Effector memory CD4-positive, alpha-beta T cell (primary cell): ENCODE data around the gene TENM4.

Experiments used
- DNase-seq, 3 donors: peaks; one replicate each; pipeline ENCODE4 v3.0.0-alpha.2; 2020
- H3K27ac ChIP-seq: 2 replicates; pipeline ENCODE4 v1.7.0; 2013; ENCODE audit warnings: mild to moderate bottlenecking, low read length, moderate library complexity; ENCODE audit not compliant: insufficient read depth, poor library complexity, severe bottlenecking
- H3K27me3 ChIP-seq: replicated peaks from 2 replicates; pipeline ENCODE4 v1.7.0; 2013; ENCODE audit warnings: mild to moderate bottlenecking, low read length; ENCODE audit not compliant: insufficient read depth, control insufficient read depth, poor library complexity, severe bottlenecking
- H3K36me3 ChIP-seq: 2 replicates; pipeline ENCODE4 v1.7.0; 2013; ENCODE audit warnings: mild to moderate bottlenecking, low read length, moderate library complexity; ENCODE audit not compliant: control insufficient read depth, insufficient read depth
- H3K4me1 ChIP-seq: 2 replicates; pipeline ENCODE4 v1.7.0; 2013; ENCODE audit warnings: low read length, mild to moderate bottlenecking; ENCODE audit not compliant: control insufficient read depth, insufficient read depth, poor library complexity, severe bottlenecking
- H3K4me3 ChIP-seq: 2 replicates; pipeline ENCODE4 v1.7.0; 2013; ENCODE audit warnings: low read length, low read depth, mild to moderate bottlenecking; ENCODE audit not compliant: insufficient read depth, poor library complexity, severe bottlenecking
- H3K9me3 ChIP-seq: 2 replicates; pipeline ENCODE4 v1.7.0; 2013; ENCODE audit warnings: mild to moderate bottlenecking, low read length, moderate library complexity; ENCODE audit not compliant: control insufficient read depth

TENM4 gene

GRCh38 chr11:78790784-78791183, 650.0 kb downstream of the TENM4 start:
- H3K27me3 ChIP-seq = peaks cover 3% of the 10 kb centered on the region

GRCh38 chr11:78789375-78789774, 651.5 kb downstream of the TENM4 start:
- H3K4me1 ChIP-seq = no peaks in the 10 kb centered on the region
- DNase-seq = no peak
- H3K36me3 ChIP-seq = no peaks in the 10 kb centered on the region
- H3K27me3 ChIP-seq = peaks cover 3% of the 10 kb centered on the region
- no peak overlapping the region for H3K4me3 ChIP-seq
- H3K9me3 ChIP-seq = no peaks in the 10 kb centered on the region
- no peak overlapping the region for H3K27ac ChIP-seq

More at GRCh38 chr11:78790784-78791183, 650.0 kb downstream of the TENM4 start:
- H3K4me1 ChIP-seq = no peaks in the 10 kb centered on the region
- DNase-seq = no peak
- H3K9me3 ChIP-seq = no peaks in the 10 kb centered on the region
- no peak overlapping the region for H3K27ac ChIP-seq
- H3K36me3 ChIP-seq = no peaks in the 10 kb centered on the region
- no peak overlapping the region for H3K4me3 ChIP-seq

GRCh38 chr11:78788533-78788932, 652.3 kb downstream of the TENM4 start:
- no peaks in the 10 kb centered on the region for H3K36me3 ChIP-seq
- no peak for DNase-seq
- no peaks in the 10 kb centered on the region for H3K9me3 ChIP-seq
- peaks cover 3% of the 10 kb centered on the region for H3K27me3 ChIP-seq
- H3K4me3 ChIP-seq = no peak overlapping the region
- no peak overlapping the region for H3K27ac ChIP-seq
- no peaks in the 10 kb centered on the region for H3K4me1 ChIP-seq

DNA sequence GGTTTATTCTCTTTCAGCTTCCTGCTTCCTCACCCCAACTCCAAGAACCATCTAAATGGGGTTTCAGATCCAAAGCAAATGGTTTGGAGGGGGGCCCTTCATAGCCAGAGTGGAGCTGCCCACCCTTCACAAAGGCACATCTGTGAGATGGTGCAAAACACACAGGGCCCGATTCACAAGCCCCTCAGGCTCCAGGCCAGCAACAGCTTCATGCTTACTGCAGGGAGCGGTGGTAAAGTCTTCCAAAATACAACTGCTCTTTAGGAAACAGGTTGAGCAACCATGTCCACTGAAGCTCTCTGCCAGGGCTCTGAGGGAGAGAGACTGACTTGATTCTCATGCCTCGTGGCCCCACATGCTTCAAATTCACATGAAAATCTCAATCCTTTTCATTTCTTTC, 653.1 kb downstream of the TENM4 start:
- no peak overlapping the region for H3K4me3 ChIP-seq
- H3K27ac ChIP-seq = no peak overlapping the region
- no peaks in the 10 kb centered on the region for H3K4me1 ChIP-seq
- no peaks in the 10 kb centered on the region for H3K9me3 ChIP-seq
- no peak for DNase-seq
- H3K36me3 ChIP-seq = no peaks in the 10 kb centered on the region
- peaks cover 3% of the 10 kb centered on the region for H3K27me3 ChIP-seq

DNA sequence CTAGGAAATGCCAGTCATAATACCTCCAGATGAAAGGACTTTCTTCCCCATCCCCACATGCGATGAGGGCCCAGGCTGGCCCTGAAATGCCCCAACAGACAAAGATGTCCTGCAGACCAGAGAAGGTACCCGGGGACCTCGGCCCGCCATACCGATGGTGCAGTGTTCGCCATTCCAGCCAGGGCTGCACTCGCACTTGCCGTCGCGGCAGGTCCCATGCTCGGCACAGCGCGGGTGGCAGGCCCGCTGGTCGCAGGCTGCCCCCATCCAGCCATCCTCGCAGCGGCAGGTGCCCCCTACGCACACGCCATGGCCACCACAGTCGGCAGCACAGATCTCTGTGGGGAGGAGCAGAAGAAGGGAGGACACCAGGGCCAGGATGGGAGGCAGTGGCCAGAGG, 654.1 kb downstream of the TENM4 start:
- no peak for DNase-seq
- Histone ChIP-seq H3K4me3 (no peak overlapping the region), H3K9me3 (no peaks in the 10 kb centered on the region), H3K36me3 (no peaks in the 10 kb centered on the region), H3K4me1 (no peaks in the 10 kb centered on the region), H3K27ac (no peak overlapping the region), H3K27me3 (peaks cover 3% of the 10 kb centered on the region)

- Histone ChIP-seq H3K27ac (no peak overlapping the region), H3K9me3 (no peaks in the 10 kb centered on the region), H3K36me3 (no peaks in the 10 kb centered on the region), H3K27me3 (peaks cover 3% of the 10 kb centered on the region), H3K4me1 (no peaks in the 10 kb centered on the region), H3K4me3 (no peak overlapping the region)
- DNase-seq = no peak
Observed at GRCh38 chr11:78786086-78786485, 654.7 kb downstream of the TENM4 start.

DNA sequence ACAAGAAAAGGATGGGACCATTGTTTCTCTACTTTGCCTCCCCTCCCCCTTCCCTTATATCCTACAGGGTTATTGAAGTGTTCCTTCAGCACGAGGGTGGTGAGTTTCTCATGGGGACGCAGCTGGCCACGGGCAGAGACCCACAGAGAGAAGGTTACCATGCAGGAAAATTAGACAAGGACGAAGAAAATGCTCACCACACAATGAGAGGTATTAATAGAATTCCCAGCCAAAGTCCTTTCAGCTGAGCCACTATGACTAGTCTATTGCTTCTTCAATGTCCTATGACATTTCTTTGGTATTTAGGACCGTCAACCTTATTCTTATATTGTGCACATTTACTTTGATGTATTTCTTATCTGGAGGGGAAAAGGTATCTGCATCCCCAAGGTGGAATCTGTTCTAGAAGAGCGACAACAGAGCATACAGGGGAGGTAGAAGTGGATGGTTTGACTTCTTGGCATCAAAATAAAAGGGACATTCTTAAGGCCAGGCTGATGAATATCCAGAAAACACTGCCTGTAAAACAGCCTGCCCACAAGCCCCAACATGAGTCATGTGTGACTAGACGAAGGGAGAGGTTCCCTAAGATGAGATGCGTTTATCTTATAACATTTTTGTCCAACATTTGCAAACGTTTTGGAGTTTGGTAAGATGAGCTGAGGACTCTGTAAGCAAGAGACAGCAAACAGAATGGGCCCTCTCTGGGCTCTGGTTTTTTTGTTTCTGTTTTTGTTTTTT, 656.3 kb downstream of the TENM4 start:
- Histone ChIP-seq H3K4me1 (no peaks in the 10 kb centered on the region), H3K9me3 (no peaks in the 10 kb centered on the region), H3K27me3 (peaks cover 3% of the 10 kb centered on the region), H3K4me3 (no peak overlapping the region), H3K36me3 (no peaks in the 10 kb centered on the region), H3K27ac (no peak overlapping the region)
- DNase-seq = no peak

- no peaks in the 10 kb centered on the region for H3K36me3 ChIP-seq
- no peaks in the 10 kb centered on the region for H3K9me3 ChIP-seq
- H3K4me1 ChIP-seq = no peaks in the 10 kb centered on the region
- peaks cover 3% of the 10 kb centered on the region for H3K27me3 ChIP-seq
- no peak overlapping the region for H3K4me3 ChIP-seq
- DNase-seq = no peak
- H3K27ac ChIP-seq = no peak overlapping the region
Observed at GRCh38 chr11:78783846-78784245, 657.0 kb downstream of the TENM4 start.

DNA sequence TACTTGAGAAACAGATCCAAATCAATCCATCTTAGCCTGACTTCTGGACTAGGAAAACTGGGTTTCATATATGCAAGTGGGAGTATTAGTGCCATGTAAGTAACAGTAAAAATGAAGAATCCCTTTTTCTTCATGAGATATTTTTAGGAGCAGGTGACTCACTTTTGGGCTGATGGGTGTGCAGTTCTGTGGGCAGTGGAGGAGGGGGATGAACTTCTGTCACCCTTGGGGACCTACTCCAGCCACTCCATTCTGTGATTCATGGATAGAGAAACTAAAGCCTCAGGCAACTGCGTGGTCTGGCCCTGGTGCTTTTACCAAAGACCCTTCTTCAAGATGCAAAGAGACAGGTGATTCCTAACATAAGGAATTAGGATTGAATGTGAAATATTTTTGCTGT, 657.5 kb downstream of the TENM4 start:
- no peak for DNase-seq
- Histone ChIP-seq H3K4me3 (no peak overlapping the region), H3K27me3 (peaks cover 3% of the 10 kb centered on the region), H3K27ac (no peak overlapping the region), H3K36me3 (no peaks in the 10 kb centered on the region), H3K9me3 (no peaks in the 10 kb centered on the region), H3K4me1 (no peaks in the 10 kb centered on the region)

DNA sequence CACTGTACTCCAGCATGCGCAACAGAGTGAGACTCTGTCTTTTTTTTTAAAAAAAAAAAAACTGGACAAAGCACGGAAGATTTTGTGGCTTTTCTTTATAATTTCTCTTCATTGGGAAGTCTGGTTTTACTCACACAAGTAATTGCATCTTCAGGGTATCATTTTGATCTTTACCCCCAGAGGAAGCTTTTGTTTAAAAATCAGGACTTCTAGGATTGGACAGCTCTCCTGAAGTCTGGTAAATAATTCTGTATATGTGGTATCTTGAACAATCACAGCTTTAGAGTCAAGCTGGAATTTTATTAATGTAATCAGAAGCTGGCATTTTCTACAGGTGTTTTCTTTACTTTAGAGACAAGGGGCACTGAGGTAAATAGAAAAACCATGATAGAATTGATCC, 658.1 kb downstream of the TENM4 start:
- H3K4me1 ChIP-seq = no peaks in the 10 kb centered on the region
- DNase-seq = no peak
- H3K36me3 ChIP-seq = no peaks in the 10 kb centered on the region
- H3K27ac ChIP-seq = no peak overlapping the region
- no peak overlapping the region for H3K4me3 ChIP-seq
- peaks cover 2% of the 10 kb centered on the region for H3K27me3 ChIP-seq
- no peaks in the 10 kb centered on the region for H3K9me3 ChIP-seq
